ENCODE measurements around the gene PIM3. TPM values are rescaled to one million over a fixed set of nuclear protein-coding genes. Genes with fewer than 3 reads are reported as not detected.
"Not testable (repeated sequence)": the region's sequence is repeated elsewhere in the genome, so short reads cannot be mapped to it uniquely, and the experiment has no call there.

The PIM3 gene
- total RNA-seq, 1 donor from 2014 or later = 18.6 TPM

DNA sequence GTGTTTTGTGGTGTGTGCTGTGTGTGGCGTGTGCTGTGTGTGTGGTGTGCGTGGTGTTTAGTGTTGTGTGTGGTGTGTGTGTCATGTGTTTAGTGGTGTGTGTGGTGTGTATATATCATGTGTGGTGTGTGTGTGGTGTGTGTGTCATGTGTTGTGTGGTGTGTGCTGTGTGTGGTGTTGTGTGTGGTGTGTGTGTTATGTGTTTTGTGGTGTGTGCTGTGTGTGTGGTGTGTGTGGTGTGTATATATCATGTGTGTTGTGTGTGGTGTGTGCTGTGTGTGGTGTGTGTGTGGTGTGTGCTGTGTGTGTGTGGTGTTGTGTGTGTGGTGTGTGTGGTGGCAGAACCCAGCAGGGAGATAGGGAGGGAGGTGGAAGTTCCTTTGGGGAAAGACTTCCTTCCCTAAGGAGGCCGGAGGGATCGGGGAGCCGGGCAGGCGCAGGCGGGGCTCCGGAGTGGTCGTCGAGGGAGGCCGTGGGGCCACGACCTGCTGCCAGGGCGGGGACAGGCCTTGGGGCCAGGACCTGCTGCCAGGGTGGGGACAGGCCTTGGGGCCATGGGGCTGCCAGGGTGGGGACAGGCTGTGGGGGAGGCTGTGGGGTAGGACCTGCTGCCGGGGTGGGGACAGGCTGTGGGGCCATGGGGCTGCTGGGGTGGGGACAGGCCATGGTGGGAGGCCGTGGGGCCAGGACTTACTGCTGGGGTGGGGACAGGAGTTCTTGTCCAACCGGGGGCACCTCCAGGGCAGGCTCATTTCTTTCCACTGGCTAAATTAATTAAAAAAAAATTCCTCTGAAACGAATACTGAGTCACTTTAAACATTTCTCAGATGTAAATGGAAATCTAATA, 15.2 kb downstream of the PIM3 start:
- DNase-seq (ENCODE audit: extremely low spot score, unreplicated experiment) = no peak

DNA sequence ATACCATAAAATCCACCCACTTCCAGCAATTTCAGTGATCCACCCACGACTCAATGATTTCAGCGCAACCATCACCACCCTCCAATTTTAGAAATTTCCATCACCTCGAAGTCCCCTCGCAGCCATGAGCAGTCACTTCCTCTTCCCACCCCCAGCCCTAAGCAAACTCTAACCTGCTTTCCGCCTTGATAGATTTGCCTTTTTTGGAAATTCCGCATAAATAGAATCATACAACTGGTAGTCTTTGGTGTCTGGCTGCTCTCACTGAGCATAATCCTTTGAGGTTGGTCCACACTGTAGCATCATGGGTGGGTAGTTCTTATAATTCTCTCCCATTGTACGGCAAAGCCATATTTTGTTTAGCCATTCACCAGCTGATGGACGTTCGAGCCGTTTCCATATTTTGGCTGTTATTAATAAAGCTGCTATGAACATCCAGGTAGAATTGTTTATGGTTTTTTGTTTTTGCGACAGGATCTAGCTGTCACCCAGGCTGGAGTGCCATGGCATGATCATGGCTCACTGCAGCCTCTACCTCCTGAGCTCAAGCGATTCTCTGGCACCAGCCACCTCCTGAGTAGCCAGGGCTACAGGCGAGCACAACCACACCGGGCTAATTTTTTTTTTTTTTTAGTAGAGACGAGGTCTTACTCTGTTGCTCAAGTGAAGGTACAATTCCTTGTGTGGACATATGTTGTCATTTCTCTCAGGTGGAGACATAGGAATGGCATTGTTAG, 16.0 kb downstream of the PIM3 start:
- H3K9me3 Mint-ChIP-seq (ENCODE audit: unreplicated experiment) = peaks cover 4% of the 10 kb centered on the region
- H3K27ac Mint-ChIP-seq (ENCODE audit: unreplicated experiment) = no peak overlapping the region
- H3K36me3 Mint-ChIP-seq (ENCODE audit: unreplicated experiment) = no peaks in the 10 kb centered on the region
- DNase-seq (ENCODE audit: extremely low spot score, unreplicated experiment) = no peak
- H3K4me1 Mint-ChIP-seq (ENCODE audit: unreplicated experiment) = peaks cover 8% of the 10 kb centered on the region
- TF ChIP-seq, protein P1, sequence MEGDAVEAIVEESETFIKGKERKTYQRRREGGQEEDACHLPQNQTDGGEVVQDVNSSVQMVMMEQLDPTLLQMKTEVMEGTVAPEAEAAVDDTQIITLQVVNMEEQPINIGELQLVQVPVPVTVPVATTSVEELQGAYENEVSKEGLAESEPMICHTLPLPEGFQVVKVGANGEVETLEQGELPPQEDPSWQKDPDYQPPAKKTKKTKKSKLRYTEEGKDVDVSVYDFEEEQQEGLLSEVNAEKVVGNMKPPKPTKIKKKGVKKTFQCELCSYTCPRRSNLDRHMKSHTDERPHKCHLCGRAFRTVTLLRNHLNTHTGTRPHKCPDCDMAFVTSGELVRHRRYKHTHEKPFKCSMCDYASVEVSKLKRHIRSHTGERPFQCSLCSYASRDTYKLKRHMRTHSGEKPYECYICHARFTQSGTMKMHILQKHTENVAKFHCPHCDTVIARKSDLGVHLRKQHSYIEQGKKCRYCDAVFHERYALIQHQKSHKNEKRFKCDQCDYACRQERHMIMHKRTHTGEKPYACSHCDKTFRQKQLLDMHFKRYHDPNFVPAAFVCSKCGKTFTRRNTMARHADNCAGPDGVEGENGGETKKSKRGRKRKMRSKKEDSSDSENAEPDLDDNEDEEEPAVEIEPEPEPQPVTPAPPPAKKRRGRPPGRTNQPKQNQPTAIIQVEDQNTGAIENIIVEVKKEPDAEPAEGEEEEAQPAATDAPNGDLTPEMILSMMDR (IDR thresholded peaks at IDR 0.05) = no peak
- no peak overlapping the region for H3K4me3 Mint-ChIP-seq (ENCODE audit: unreplicated experiment)
- H3K27me3 Mint-ChIP-seq (ENCODE audit: unreplicated experiment) = no peaks in the 10 kb centered on the region

More for the DNA sequence above, 15.2 kb downstream of the PIM3 start:
- Mint-ChIP-seq H3K27ac (ENCODE audit: unreplicated experiment) (no peak overlapping the region), H3K9me3 (ENCODE audit: unreplicated experiment) (peaks cover 4% of the 10 kb centered on the region), H3K36me3 (ENCODE audit: unreplicated experiment) (no peaks in the 10 kb centered on the region), H3K4me3 (ENCODE audit: unreplicated experiment) (no peak overlapping the region), H3K4me1 (ENCODE audit: unreplicated experiment) (peaks cover 11% of the 10 kb centered on the region), H3K27me3 (ENCODE audit: unreplicated experiment) (no peaks in the 10 kb centered on the region)
- TF ChIP-seq, protein P1 (IDR thresholded peaks at IDR 0.05) = no peak

DNA sequence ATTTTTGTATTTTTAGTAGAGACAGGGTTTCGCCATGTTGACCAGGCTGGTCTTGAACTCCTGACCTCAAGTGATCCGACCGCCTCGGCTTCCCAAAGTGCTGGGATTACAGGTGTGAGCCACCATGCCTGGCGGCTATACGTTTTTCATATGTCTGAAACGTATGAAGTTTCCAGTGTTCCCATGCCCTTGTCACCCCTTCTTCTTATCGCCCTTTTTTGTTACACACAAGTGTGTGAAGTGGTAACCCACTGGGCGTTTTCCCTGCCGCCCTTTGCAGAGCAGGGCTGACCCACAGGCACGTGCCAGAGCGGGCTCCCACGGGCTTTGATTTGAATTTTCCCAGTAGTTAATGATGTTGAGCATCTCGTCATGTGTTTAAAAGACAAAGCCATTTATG, 17.0 kb downstream of the PIM3 start:
- Mint-ChIP-seq H3K27ac (ENCODE audit: unreplicated experiment) (no peak overlapping the region), H3K36me3 (ENCODE audit: unreplicated experiment) (no peaks in the 10 kb centered on the region), H3K4me3 (ENCODE audit: unreplicated experiment) (no peak overlapping the region), H3K9me3 (ENCODE audit: unreplicated experiment) (peaks cover 4% of the 10 kb centered on the region), H3K27me3 (ENCODE audit: unreplicated experiment) (peaks cover 2% of the 10 kb centered on the region), H3K4me1 (ENCODE audit: unreplicated experiment) (peaks cover 8% of the 10 kb centered on the region)
- no peak for DNase-seq (ENCODE audit: extremely low spot score, unreplicated experiment)
- TF ChIP-seq, protein P1 (IDR thresholded peaks at IDR 0.05) = no peak

DNA sequence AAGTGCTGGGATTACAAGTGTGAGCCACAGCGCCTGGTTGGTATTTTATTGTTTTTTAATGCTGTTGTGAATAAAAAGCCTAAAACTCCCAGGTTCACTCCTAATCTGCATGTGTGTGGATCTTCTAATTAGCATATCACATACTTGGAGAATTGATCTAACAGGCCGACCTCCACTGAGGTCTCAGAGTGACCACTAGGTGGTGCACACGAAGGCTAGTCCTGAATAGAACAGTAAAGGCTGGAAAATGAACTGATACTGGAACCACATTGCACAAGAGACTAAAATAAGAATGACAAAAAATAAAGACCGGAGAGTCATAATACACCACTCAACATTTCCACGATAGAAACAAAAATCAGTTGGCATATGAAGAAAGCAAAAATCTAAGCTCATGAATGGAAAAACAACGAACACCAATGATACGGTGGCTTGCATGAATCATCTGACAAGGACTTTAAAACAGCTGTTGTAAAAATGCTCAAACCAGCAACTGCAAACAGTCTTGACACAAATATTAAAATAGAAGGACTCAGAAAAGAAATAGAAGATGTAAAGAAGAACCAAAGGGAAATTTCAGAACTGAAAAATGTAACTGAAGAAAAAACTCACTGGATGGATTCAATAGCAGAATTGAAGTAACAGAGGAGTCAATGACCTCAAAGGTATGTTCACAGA, 19.2 kb downstream of the PIM3 start:
- peaks cover 9% of the 10 kb centered on the region for H3K27me3 Mint-ChIP-seq (ENCODE audit: unreplicated experiment)
- no peak overlapping the region for H3K27ac Mint-ChIP-seq (ENCODE audit: unreplicated experiment)
- H3K4me3 Mint-ChIP-seq (ENCODE audit: unreplicated experiment) = no peak overlapping the region
- DNase-seq (ENCODE audit: extremely low spot score, unreplicated experiment) = no peak
- peaks cover 2% of the 10 kb centered on the region for H3K36me3 Mint-ChIP-seq (ENCODE audit: unreplicated experiment)
- H3K9me3 Mint-ChIP-seq (ENCODE audit: unreplicated experiment) = peaks cover 4% of the 10 kb centered on the region
- H3K4me1 Mint-ChIP-seq (ENCODE audit: unreplicated experiment) = peaks cover 8% of the 10 kb centered on the region
- TF ChIP-seq, protein P1 (IDR thresholded peaks at IDR 0.05) = peak; percentile 59

DNA sequence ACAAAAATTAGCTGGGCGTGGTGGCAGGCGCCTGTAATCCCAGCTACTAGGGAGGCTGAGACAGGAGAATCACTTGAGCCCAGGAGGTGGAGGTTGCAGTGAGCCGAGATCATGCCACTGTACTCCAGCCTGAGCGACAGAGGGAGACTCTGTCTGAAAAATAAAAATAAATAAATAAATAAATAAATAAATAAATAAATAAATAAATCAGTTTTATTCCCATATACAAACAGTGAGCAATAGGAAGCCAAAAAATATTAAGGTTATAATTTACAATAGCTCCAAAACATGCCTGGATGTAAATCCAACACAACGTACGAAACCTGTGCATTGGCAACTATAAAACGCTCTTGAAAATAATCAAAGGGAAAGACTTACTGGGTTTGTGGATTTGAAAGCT, 21.2 kb downstream of the PIM3 start:
- DNase-seq (ENCODE audit: extremely low spot score, unreplicated experiment); H3K4me1 Mint-ChIP-seq (ENCODE audit: unreplicated experiment); H3K4me3 Mint-ChIP-seq (ENCODE audit: unreplicated experiment); H3K36me3 Mint-ChIP-seq (ENCODE audit: unreplicated experiment); H3K27ac Mint-ChIP-seq (ENCODE audit: unreplicated experiment): not testable (repeated sequence)
- Mint-ChIP-seq H3K9me3 (ENCODE audit: unreplicated experiment) (peaks cover 21% of the 10 kb centered on the region), H3K27me3 (ENCODE audit: unreplicated experiment) (peaks cover 23% of the 10 kb centered on the region)
